ENCODE data around the gene PPA1. TPM values are rescaled to one million over a fixed set of nuclear protein-coding genes. Genes with fewer than 3 reads are reported as not detected.
"Not testable (repeated sequence)": the region's sequence is repeated elsewhere in the genome, so short reads cannot be mapped to it uniquely, and the experiment has no call there.

The PPA1 gene
- polyA plus RNA-seq, 1 donor from 2014 or later: 402 TPM

DNA sequence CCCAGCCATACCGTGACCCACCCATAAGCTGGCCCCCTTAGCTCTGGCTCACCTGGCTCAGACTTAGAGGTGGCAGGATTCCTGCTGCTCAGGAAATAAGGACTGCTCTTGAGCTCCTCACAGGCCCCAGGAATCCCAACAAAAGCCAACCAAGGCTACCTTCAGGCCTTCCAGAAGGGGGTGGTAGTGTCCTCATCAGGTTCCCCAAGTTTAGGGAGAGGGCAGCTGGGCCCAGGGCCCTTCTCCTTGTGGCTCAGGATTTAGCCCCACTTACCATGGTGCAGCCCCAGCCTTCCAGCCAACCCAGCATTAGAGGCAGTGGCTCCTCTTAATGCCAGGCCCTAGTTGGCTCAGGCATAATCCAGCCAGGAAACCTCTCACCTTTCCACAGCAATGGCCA is 27.0 kb upstream of the PPA1 start:
- TF ChIP-seq, protein P1, sequence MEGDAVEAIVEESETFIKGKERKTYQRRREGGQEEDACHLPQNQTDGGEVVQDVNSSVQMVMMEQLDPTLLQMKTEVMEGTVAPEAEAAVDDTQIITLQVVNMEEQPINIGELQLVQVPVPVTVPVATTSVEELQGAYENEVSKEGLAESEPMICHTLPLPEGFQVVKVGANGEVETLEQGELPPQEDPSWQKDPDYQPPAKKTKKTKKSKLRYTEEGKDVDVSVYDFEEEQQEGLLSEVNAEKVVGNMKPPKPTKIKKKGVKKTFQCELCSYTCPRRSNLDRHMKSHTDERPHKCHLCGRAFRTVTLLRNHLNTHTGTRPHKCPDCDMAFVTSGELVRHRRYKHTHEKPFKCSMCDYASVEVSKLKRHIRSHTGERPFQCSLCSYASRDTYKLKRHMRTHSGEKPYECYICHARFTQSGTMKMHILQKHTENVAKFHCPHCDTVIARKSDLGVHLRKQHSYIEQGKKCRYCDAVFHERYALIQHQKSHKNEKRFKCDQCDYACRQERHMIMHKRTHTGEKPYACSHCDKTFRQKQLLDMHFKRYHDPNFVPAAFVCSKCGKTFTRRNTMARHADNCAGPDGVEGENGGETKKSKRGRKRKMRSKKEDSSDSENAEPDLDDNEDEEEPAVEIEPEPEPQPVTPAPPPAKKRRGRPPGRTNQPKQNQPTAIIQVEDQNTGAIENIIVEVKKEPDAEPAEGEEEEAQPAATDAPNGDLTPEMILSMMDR (IDR thresholded peaks at IDR 0.05; ENCODE audit: poor library complexity, severe bottlenecking): no peak
- no peak for TF ChIP-seq EZH2 (IDR thresholded peaks at IDR 0.05; ENCODE audit: borderline replicate concordance, insufficient read depth, low read length, poor library complexity, severe bottlenecking)
- no peak for TF ChIP-seq EP300 (conservative IDR thresholded peaks at IDR 0.05; ENCODE audit: poor library complexity, severe bottlenecking)
- TF ChIP-seq, protein P2, sequence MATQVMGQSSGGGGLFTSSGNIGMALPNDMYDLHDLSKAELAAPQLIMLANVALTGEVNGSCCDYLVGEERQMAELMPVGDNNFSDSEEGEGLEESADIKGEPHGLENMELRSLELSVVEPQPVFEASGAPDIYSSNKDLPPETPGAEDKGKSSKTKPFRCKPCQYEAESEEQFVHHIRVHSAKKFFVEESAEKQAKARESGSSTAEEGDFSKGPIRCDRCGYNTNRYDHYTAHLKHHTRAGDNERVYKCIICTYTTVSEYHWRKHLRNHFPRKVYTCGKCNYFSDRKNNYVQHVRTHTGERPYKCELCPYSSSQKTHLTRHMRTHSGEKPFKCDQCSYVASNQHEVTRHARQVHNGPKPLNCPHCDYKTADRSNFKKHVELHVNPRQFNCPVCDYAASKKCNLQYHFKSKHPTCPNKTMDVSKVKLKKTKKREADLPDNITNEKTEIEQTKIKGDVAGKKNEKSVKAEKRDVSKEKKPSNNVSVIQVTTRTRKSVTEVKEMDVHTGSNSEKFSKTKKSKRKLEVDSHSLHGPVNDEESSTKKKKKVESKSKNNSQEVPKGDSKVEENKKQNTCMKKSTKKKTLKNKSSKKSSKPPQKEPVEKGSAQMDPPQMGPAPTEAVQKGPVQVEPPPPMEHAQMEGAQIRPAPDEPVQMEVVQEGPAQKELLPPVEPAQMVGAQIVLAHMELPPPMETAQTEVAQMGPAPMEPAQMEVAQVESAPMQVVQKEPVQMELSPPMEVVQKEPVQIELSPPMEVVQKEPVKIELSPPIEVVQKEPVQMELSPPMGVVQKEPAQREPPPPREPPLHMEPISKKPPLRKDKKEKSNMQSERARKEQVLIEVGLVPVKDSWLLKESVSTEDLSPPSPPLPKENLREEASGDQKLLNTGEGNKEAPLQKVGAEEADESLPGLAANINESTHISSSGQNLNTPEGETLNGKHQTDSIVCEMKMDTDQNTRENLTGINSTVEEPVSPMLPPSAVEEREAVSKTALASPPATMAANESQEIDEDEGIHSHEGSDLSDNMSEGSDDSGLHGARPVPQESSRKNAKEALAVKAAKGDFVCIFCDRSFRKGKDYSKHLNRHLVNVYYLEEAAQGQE (IDR thresholded peaks at IDR 0.05; ENCODE audit: borderline replicate concordance): no peak
- no peak for TF ChIP-seq POLR2AphosphoS5 (IDR thresholded peaks at IDR 0.05)
- no peak for TF ChIP-seq SMC3 (conservative IDR thresholded peaks at IDR 0.05; ENCODE audit: poor library complexity)
- no peak for TF ChIP-seq MXI1 (conservative IDR thresholded peaks at IDR 0.05; ENCODE audit: poor library complexity, severe bottlenecking)
- TF ChIP-seq RAD21 (conservative IDR thresholded peaks at IDR 0.05): no peak
- TF ChIP-seq TAF1 (IDR thresholded peaks at IDR 0.05; ENCODE audit: low read depth): no peak
- Histone ChIP-seq H3K79me2 (replicated peaks; ENCODE audit: insufficient read depth, low read length) (no peaks in the 10 kb centered on the region), H3K9me2 (ENCODE audit: insufficient read depth, low read length) (no peaks in the 10 kb centered on the region), H3K4me2 (ENCODE audit: low read length) (no peak overlapping the region), H3K4me3 (ENCODE audit: low read length) (no peak overlapping the region), H3K27me3 (ENCODE audit: insufficient read depth, low read depth, low read length) (no peaks in the 10 kb centered on the region), H3K36me3 (ENCODE audit: insufficient read depth, low read length) (no peaks in the 10 kb centered on the region), H4K20me1 (ENCODE audit: insufficient read depth) (no peaks in the 10 kb centered on the region), H3K27ac (ENCODE audit: low read length) (no peak overlapping the region), H3K9me3 (ENCODE audit: low read length) (no peaks in the 10 kb centered on the region), H3F3A (ENCODE audit: insufficient read depth, low read length, poor library complexity, severe bottlenecking) (no peaks in the 10 kb centered on the region), H3K9ac (ENCODE audit: low read length) (no peak overlapping the region), H2AFZ (ENCODE audit: low read depth, low read length) (no peak overlapping the region)

DNA sequence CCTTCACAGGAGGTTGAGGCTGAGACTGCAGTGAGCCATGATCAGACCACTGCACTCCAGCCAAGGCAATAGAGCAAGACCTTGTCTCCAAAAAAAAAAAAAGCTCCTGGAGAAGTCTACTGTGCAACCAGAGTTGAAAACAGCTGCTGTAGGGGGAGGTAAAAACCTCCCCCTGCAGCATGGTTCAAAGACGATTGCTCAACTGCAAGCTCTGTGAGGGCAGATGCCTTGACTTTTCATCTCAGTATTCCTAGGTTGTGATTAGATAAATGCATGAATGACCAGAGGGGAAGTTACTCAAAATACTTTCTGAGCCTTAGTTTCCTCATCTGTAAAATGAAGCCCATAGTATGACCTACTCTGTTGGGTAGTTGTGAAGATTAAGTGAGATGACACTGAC is 25.0 kb upstream of the PPA1 start:
- Histone ChIP-seq H3K27me3 (ENCODE audit: insufficient read depth, low read depth, low read length) (no peaks in the 10 kb centered on the region), H3K9me2 (ENCODE audit: insufficient read depth, low read length) (no peaks in the 10 kb centered on the region), H3K4me2 (ENCODE audit: low read length) (no peak overlapping the region), H3K9me3 (ENCODE audit: low read length) (no peaks in the 10 kb centered on the region), H3K79me2 (replicated peaks; ENCODE audit: insufficient read depth, low read length) (no peaks in the 10 kb centered on the region), H3K27ac (ENCODE audit: low read length) (no peak overlapping the region), H3K9ac (ENCODE audit: low read length) (no peak overlapping the region), H2AFZ (ENCODE audit: low read depth, low read length) (no peak overlapping the region), H3F3A (ENCODE audit: insufficient read depth, low read length, poor library complexity, severe bottlenecking) (no peaks in the 10 kb centered on the region), H3K36me3 (ENCODE audit: insufficient read depth, low read length) (no peaks in the 10 kb centered on the region), H4K20me1 (ENCODE audit: insufficient read depth) (no peaks in the 10 kb centered on the region), H3K4me3 (ENCODE audit: low read length) (no peak overlapping the region)
- no peak for TF ChIP-seq POLR2AphosphoS5 (IDR thresholded peaks at IDR 0.05)
- TF ChIP-seq, protein P2 (IDR thresholded peaks at IDR 0.05; ENCODE audit: borderline replicate concordance): no peak
- no peak for TF ChIP-seq MXI1 (conservative IDR thresholded peaks at IDR 0.05; ENCODE audit: poor library complexity, severe bottlenecking)
- TF ChIP-seq RAD21 (conservative IDR thresholded peaks at IDR 0.05): no peak
- no peak for TF ChIP-seq EZH2 (IDR thresholded peaks at IDR 0.05; ENCODE audit: borderline replicate concordance, insufficient read depth, low read length, poor library complexity, severe bottlenecking)
- no peak for TF ChIP-seq EP300 (conservative IDR thresholded peaks at IDR 0.05; ENCODE audit: poor library complexity, severe bottlenecking)
- TF ChIP-seq, protein P1 (IDR thresholded peaks at IDR 0.05; ENCODE audit: poor library complexity, severe bottlenecking): no peak
- TF ChIP-seq TAF1 (IDR thresholded peaks at IDR 0.05; ENCODE audit: low read depth): no peak
- no peak for TF ChIP-seq SMC3 (conservative IDR thresholded peaks at IDR 0.05; ENCODE audit: poor library complexity)

DNA sequence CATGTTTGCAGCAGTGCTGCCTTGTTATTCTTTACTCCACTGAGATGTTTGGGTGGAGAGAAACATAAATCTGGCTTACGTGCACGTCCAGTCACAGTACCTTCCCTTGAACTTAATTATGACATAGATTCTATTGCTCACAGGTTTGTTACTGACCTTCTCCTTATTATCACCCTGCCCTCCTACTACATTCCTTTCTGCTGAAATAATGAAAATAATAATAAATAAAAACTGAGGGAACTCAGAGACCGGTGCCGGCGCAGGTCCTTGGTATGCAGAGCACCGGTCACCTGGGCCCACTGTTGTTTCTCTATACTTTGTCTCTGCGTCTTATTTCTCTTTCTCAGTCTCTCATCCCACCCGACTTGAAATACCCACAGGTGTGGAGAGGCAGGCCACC is 24.6 kb upstream of the PPA1 start:
- H3F3A ChIP-seq (ENCODE audit: insufficient read depth, low read length, poor library complexity, severe bottlenecking); H3K9ac ChIP-seq (ENCODE audit: low read length); H4K20me1 ChIP-seq (ENCODE audit: insufficient read depth); H3K79me2 ChIP-seq (replicated peaks; ENCODE audit: insufficient read depth, low read length); H3K9me2 ChIP-seq (ENCODE audit: insufficient read depth, low read length); H3K27me3 ChIP-seq (ENCODE audit: insufficient read depth, low read depth, low read length); H3K27ac ChIP-seq (ENCODE audit: low read length); H3K36me3 ChIP-seq (ENCODE audit: insufficient read depth, low read length); H2AFZ ChIP-seq (ENCODE audit: low read depth, low read length); H3K9me3 ChIP-seq (ENCODE audit: low read length); H3K4me2 ChIP-seq (ENCODE audit: low read length); H3K4me3 ChIP-seq (ENCODE audit: low read length): not testable (repeated sequence)

Data from neural cell (in vitro differentiated cells).